Activated CD4-positive, alpha-beta T cell treated with anti-CD3 and anti-CD28 coated beads, Interleukin-2, amount 50 U/mL, for 1 hour (primary cell): ENCODE measurements around the gene EGFL7.

ENCODE experiments used
- DNase-seq: peaks from one replicate; pipeline ENCODE4 v3.0.0-alpha.2; 2020

Gene EGFL7

DNA sequence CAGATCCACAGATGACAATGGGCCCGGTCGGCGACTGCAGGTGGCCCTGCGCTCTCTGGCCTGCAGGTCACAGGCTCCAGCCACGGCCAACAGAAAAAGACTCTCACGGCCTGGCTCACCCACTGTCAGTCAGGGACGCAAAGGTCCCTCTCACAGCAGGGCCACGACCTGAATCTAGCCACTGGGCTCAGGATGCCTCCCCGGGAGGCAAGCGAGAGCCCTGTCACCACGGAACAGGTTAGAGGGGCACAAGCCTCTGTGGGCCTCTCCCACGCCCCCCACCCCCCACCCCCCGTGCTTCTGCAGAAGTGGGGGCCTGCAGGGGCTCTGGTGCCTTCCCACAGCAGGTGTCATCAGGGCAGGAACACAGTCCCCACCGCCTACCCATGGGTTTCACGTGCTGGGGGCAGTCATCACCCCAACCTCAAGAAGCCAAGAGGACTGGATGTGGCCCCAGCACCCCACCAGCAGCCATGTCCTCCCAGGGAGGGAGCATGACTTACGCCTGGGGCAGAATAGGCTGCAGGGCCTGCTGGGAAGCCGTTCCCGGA, 17.3 kb upstream of the EGFL7 start:
- no peak for DNase-seq

DNA sequence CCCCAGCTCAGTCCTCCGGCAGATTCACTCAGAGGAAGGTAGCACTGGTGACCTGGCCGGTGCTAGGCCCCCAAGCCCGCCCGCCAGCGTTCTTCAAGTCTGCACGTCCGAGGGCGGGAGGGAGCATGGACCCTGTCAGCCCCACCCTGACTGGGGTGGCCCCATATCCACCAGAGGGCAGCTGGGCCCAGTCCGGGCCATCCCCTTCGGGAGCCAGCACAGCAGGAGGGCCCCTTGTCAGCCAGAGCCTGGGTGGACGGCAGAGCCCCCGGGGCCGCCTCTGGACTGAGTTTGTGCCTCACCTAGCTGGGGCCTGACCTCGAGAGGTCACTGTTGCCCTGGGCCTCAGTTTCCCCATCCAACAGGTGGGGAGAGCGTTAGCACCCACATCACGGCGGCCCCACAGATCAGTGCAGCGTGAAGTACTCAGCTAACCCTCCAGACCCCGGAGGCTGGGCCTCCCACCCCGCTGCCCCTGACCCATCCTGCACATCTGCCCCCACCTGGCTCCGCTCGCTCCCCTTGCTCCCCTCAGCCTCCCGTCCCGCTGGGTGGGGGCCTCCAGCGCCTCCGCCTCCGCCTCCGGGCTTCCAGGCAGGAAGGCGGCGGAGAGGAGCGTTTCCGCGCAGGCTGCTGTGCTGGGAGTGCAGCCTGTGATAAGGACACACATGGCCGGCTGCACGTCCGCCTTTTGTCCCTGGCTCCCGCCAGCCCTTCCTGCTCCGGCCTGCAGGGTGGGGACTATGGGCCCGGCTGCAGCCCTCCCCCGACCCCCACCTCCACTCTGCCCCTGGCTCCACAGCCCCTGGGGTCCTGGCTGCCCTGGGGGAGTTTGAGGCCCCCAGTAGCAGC, 16.6 kb upstream of the EGFL7 start:
- no peak for DNase-seq

DNA sequence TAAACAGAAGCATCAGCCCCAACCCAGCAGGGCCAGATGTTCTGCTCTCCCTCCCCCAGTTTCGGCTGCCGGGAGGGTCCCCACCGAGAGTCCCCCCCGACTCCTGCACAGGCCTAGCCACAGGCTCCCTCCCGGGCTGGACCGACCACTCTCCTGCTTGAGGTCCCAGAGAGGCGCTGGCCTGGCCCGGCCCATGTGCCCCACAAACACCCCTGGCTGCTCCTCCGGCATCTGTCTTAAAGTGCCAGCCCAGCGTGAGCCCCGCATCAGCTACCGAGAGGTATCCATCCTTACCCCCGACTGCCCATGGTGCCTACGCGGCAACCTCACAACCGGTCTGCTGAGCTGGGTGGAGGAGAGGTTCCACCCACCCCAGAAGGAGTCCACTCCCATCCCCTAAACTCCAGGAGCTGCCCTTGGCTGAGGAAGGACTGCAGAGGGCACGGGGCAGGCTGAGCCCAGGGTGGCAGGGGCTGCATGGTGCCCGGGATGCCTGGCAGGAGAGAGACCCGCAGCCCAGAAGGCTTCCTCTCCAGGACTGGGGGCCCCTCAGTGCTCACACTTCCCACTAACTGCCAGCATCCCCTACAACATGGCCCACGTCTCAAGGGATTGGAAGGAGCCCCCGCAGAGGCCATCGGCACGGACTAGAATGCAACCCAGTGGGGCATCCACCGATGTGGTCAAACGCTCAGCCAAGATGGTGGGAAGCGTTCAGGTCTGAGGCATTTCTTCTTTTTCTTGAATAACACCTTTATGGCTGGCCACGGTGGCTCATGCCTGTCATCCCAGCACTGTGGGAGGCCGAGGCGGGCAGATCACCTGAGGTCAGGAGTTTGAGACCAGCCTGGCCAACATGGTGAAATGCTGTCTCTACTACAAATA, 15.6 kb upstream of the EGFL7 start:
- DNase-seq, result no peak

DNA sequence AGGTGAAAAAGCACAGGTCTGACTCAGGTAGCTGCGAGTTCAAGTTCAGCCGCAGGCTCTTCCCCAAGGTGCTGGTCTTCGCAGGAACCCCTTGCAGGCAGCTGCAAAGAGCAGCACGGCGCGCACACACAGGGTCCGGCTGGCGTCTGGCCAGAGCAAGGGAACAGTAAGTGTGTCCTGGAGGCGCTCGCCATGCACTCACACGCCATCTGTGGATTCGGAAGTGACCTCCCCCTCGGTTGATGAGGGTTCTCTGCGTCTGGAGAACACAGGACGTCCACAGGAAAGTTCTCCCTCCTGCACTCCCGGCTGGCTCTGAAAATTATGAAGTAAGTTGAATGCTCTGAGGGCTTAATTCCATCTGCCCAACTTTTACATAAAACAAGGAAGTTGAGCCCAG, 14.0 kb upstream of the EGFL7 start:
- DNase-seq, result no peak

DNA sequence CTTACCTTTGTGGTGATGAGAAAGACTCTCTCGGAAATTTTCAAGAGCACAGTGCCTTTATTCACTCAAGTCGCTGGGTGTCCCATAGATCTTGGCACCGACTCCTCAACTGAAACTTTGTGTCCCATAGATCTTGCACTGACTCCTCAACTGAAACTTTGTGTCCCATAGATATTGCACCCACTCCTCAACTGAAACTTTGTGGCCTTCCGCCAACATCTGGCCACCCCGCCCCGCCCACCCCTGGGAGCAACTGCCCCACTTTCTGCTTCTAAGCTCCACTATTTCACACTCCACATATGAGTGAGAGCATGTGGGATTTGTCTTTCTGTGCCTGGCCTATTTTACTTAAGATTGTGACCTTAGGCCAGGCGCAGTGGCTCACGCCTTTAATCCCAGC, 12.7 kb upstream of the EGFL7 start:
- no peak for DNase-seq

DNA sequence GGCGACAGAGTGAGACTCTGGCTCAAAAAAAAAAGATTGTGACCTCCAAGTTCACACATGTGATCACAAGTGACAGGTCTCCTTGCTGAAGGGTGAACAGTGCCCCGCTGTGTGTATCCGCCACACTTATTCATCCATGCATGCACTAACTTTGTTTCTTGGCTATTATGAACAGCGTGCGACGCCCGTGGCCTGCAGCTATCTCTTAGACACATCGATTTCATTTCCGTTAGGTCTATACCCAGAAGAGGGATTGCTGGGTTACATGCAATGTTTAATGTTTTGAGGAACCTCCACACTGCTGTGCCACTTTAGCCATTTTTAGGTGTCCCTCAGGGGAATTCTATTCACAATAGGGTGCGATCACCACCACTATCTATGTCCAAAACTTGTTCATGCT, 12.1 kb upstream of the EGFL7 start:
- no peak for DNase-seq

DNA sequence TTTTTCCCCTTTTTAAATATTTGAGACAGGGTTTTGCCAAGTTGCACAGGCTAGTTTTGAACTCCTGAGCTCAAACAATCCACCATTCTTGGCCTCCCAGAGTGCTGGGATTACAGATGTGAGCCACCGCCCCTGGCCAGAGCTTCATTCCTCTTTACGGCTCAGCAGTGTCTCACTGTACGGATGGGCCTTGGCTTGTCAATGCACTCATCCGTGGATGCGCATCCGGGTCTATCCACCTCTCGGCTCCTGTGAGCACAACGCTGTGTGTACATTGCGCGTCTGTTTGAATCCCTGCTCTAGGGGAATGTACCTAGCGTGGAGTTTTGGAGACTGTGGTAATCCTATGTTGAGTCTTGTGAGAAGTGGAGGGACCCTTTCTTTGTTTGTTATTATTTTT, 10.9 kb upstream of the EGFL7 start:
- DNase-seq, result no peak

DNA sequence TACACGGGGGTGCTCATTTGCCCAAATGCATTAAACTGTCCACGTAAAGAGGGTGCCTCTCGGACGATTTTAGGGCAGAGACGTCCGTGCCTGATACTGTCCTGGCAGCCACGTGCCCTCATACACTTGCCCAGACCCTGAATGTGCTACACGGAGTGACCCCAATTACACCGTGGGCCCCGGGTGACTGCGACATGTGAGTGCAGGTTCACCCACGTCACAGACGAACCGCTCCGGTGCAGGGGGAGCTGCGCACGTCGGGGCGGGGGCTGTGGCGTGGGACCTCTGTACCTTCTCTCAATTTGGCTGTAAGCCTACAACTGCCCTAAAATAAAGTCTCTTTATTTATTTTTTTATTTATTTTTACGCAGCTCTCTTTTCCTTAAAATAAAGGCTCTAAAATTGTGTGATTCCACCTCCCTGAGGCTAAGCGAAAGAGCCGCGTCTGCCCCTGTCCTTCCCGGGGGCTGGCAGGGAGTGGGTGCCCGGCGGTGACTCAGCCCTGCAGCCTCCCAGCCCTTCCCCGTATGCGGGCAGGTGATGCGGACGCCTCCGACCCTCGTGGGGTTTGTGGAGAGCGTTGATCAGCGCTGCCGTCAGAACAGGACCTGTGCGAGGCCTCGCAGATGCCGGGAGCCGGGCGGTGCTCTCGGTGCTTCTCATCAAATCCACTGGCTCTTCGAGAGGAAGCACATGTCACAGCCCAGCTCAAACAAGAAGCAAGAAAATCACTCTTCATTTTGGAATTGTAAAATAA, 9.2 kb upstream of the EGFL7 start:
- no peak for DNase-seq

DNA sequence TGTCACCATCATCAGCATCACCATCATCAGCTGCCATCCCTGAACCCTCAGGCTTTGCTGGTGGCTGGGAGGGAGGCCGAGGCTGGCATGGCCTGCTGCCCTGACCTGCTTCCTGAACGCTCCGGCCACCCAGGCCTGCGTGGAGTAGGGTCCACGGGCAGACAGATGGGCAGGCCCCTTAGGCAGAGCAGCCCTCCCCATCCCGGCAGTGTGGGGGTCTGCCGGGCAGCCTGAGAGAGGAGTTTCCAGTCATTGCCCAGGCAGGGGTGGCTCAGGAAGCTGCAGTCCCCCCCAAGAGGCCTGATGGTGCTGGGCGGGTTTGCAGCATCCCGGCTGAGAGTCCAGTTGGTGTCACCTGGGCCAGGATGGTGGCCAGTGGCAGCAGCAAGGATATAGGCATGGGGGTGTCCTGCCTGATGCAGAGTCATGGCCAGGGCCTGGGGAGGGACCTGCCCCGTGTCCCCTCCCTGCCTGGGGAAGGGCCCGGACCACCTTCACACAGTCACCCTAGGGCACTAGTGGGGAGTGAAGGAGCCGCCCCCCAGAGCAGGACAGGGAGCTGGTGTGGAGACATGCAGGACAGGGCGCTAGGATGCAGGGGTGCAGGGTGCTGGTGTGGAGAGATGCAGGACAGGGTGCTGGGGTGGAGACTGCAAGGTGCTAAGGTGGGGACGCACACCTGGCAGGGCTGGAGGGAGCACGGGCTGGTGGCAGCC, 7.7 kb upstream of the EGFL7 start:
- DNase-seq, result no peak

DNA sequence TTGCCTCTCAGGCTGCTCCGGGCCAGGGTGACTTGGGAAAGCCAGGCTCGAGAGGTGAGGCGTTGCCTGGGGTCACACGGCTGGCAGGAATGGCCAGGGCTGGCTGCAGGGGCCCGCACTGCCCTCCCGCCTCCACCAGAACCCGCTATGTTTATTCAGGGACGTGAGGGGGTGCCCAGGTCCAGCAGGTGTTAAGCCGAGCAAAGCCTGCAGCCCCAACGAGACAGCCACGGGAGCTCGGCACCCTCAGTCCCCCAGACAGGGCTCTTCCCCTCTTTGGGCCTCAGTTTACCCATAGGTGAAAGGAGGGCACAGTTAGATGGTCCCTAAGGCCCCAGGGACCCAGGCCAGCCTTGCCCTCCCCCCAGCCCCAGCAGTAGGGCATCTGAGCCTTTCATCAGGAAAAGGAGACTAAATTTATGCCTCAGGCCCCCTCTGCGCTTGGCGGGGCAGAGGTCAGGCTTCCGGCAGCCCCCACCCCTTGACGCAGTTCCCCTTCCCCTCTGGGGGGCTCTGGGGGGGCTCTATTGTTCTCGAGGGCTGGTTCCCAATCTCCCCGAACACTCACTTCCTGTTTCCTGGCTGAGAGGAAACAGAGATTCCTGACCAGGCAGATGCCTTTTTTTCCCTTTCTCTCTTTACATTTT, 7.1 kb upstream of the EGFL7 start:
- DNase-seq, result no peak

DNA sequence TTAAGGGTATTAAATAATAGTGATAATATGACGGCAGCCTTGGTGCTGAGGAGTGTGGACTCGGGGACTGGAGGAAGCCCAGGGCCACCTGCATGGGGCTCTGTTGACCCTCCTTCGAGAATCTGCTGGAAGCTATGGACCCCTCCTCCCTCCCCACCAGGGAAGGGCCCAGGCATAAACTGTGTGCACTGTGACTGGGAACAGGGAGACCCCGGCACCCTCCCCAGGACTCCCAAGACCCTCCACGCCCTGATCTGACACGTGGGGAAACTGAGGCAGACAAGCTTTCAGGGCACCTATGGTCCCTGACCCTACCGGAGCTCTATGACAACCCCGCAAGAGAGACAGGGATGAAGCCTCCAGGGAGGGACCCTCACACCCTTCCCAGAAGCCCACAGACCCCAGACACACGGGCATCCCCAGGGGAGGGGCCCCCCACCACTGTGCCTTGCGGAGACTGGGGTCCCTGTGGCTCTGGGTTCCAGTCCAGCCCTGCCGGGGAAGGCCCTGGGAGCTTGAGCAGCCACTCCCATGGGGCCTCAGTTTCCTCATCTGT, 6.5 kb upstream of the EGFL7 start:
- no peak for DNase-seq

DNA sequence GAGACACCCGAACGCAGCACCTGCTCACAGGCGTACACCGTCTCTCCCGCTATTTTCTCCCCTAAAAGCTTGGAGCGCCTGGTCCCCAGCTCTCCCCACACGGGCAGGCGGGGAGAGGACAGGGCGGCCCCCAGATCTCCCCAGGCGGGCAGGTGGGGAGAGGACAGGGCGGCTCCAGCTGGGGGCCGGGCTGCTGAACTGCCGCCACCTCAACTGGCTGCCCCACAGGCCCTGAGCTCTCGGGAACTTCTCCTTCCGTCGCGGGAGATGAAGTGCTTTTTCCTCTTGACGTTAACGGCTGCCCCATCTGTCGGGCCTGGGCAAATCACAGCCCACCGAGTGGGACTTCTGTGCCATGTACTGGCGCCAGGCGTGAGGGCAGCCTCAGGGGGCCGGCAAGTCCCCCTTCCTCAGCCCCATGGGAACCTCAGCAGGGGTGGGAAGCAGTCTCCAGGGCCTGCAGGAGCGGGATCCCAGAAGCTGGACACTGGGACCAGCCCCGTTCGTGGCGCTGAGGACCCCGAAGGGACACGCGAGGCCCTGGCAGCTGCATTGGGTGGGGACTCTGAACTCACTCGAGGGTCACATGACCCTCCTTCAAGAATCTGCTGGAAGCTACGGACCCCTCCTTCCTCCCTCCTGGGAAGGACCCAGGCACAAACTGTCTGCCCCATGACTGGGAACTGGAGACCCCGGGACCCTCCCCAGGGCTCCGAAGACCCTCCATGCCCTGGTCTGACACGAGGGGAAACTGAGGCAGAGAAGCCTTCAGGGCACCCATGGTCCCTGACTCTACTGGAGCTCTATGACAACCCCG, 5.7 kb upstream of the EGFL7 start:
- no peak for DNase-seq

DNA sequence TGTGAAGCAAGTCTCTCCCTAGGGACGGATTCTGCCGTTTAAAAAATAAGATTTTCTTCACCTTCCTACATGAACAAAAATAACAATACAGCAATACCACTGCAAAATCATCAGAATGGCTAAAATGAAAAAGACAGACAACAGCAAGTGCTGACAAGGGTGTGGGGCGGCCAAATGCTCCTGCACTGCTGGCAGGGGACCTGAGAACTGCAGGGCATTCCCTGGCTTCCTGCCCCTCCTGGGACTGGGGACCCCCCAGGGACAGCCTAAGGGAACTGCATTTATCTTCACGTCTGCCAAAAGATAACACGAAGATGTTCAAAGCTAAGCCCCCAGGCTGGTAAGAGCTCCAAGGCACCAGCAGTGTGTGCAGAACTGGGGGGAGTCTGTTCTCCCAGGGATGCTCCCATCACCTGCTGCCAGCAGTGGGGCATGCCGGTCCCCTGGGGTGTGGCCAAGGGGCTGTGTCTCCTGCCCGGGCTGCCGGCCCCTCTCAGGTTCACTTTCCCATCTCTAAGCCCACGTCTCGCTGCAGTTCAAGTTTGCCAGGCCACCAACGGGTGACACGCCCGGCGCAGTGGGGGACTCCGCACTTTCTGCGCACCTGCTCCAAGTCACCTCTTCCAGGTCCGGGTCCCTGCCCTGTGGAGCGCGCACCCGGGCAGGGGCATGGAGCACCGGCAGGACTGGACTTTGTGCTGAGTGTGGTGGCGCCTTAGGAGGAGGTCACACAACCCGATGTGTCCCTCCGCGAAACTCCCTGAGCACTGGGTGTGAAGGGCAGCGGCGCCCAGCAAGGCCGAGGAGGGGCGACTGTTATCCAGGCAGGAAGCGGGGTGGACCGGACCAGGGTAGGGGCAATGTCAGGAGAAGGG, 4.5 kb upstream of the EGFL7 start:
- no peak for DNase-seq

DNA sequence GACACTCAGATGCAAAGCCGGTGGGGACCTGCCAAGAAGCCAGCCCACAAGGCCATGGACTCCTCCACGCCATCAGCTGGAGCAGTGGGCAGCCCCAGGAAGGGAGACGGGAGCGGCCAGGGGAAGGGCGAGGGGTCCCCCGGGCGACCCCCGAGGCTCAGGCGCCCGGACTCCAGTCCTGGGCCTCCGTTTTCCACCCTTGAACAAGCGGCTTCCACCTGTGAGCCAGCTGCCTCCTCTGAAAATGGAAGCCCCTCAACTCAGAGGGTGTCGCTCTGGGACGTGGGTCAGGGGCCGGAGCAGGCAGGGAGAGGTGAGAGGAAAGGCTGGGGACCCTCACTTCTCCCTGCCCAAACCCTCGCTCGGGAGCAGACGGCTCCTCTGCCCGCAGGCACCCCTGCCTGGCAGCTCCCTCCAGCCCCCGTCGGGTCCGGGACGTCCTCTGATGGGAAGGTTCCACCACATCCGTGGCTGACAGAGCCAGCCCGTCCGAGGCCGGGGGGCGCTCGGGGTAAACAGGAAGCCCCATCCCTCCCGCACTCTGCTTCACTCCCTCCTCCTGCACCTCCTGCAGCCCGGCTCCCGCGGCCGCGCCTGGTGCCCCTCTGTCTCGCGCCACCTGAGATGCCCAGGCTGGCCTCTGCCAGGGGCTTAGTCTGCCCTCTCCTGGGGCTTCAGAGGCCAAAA, 3.7 kb upstream of the EGFL7 start:
- no peak for DNase-seq

DNA sequence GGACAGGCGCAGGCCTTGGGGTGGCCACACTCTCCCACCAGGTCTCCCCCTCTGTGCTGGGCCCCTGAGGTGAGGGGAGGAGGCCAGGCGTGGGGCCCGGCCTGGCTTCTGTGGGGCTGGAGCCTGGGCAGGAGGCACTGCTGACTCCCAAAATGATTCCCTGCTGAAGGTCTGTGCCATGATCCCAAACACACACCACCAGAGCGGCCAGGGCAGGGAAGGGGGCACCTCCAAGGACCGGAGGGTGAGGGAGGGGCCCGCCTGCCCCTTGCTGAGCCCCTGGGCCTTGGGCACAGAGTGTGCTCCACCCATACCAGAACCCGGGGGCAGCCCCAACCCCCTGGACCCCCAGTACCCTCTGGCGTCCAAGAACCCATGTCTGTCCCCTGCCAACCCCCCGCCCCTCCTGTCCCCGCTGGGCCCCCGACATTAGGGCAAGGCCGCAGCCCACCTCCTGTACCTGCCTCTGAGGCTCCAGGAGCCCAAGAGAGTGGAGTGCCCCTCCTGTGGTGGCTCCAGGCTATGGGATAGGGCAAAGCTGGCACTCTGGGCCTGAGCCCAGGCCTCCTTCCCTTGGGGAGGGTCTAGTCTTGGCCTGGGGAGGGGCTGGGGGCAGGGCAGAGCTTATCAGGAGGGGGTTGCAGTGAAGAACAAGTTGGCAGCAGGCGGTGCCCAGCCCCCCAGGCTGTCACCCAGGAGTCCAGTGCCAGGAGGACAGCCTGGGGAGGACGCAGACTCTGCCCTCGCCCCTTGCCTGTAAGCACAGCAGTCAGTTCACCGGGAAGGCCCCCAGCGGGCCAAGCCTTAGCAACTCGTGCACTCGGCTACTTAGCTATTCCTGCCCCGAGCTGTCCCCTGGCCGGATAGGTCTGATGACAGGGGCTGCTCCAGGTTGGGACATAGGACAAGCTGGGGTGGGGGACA, 2.6 kb upstream of the EGFL7 start:
- no peak for DNase-seq

DNA sequence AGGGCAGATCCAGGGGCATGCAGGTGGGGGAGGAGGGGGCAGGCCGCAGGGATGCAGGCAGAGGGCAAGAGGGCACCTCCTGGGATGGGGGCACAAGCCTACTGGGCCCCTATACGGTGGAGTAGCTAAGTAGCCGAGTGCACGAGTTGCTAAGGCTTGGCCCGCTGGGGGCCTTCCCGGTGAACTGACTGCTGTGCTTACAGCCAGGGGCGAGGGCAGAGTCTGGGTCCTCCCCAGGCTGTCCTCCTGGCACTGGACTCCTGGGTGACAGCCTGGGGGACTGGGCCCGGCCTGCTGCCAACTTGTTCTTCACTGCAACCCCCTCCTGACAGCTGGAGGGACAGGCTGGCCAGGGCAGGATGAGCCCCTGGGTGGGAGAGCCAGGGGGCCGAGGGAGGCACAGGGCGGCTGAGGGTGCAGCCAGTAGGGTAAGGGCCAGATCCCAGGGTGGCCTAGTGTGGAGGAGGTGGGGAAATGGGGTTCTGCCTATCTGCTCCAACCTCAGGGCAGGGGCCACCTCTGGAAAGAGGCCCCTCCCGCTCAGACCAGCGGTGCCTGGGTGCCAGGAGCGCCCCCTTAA, 1.7 kb upstream of the EGFL7 start:
- DNase-seq, result no peak

DNA sequence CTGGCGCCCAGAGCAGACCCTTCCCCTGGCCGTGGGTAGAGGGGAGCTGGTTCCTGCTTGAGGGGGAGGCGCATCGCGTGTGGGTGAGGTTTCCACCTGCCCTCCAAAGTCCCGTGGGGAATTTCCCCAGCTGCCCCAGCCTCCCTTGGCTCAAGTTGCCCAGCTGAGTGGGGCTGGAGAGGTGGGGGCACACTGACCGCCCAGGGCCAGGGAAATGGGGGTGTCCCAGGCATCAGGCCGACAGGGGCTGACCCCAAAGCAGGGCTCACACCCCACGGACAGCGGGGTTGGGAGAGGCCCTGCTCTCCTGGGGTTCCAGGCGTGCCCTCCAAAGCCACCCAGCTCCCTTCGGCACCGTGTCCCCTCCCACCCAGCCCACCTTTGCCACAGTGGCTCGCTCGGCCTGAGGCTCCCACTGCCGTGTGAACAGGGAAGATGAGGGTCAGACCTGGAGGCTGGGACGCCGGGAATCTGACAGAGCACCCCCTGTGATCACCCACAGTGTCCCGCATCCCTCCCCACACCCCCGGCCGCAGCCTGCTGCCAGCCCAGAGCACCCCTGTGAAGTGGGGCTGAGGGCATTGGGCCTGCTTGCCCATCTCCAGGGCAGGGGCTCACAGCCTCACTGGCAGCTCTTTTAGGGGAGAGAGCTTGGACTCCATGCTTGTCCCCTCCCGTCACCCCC, 933 bp upstream of the EGFL7 start:
- no peak for DNase-seq
